HL-60 (cell line): Measurements from ENCODE around the gene TRABD2B.

Experiments used
- DNase-seq, 2 experiments: peaks; one replicate each; pipeline ENCODE4 v3.0.0-alpha.2; 2010 to 2020; ENCODE audit warnings: low read depth in 1 of 2, low spot score in 1 of 2
- H3K27ac ChIP-seq: fragments of 250-450 bp; sonication (Bioruptor Pico); replicated peaks from 2 replicates; pipeline ENCODE4 v1.5.1; 2020; ENCODE audit warnings: mild to moderate bottlenecking, moderate library complexity
- H3K27me3 ChIP-seq: fragments of 250-450 bp; sonication (Bioruptor Pico); 2 replicates; pipeline ENCODE4 v1.5.1; 2021; ENCODE audit warnings: mild to moderate bottlenecking, moderate library complexity; ENCODE audit not compliant: insufficient read depth, poor library complexity, severe bottlenecking
- H3K4me3 ChIP-seq: replicated peaks from 2 replicates; pipeline ENCODE4 v1.5.1; 2011; ENCODE audit warnings: mild to moderate bottlenecking, control low read depth, low read length; ENCODE audit not compliant: insufficient read depth
- CTCF ChIP-seq: IDR thresholded peaks from one replicate; pipeline ENCODE4 v1.5.1; 2011; ENCODE audit warnings: low read length, control low read depth, inconsistent platforms; ENCODE audit not compliant: insufficient read depth
- GABPA ChIP-seq: IDR thresholded peaks from 2 replicates; pipeline ENCODE4 v1.6.1; 2012; ENCODE audit warnings: low read depth
- POLR2AphosphoS5 ChIP-seq: IDR thresholded peaks from 2 replicates; pipeline ENCODE4 v1.6.1; 2012; ENCODE audit warnings: low read depth
- REST ChIP-seq: IDR thresholded peaks from 2 replicates; pipeline ENCODE4 v1.6.1; 2012; ENCODE audit warnings: low read depth; ENCODE audit not compliant: insufficient replicate concordance
- SPI1 ChIP-seq: IDR thresholded peaks from 2 replicates; pipeline ENCODE4 v1.6.1; 2012; ENCODE audit warnings: low read depth, mild to moderate bottlenecking, borderline replicate concordance

The TRABD2B gene

GRCh38 chr1:47724432-47724999 is 272.7 kb downstream of the TRABD2B start:
- no peak for TF ChIP-seq CTCF
- TF ChIP-seq POLR2AphosphoS5: no peak
- TF ChIP-seq REST: no peak
- no peak for TF ChIP-seq SPI1
- no peak for TF ChIP-seq GABPA
- H3K4me3 ChIP-seq: no peak overlapping the region
- H3K27ac ChIP-seq: no peak overlapping the region
- DNase-seq: no peak
- H3K27me3 ChIP-seq: peaks cover 18% of the 10 kb centered on the region

DNA sequence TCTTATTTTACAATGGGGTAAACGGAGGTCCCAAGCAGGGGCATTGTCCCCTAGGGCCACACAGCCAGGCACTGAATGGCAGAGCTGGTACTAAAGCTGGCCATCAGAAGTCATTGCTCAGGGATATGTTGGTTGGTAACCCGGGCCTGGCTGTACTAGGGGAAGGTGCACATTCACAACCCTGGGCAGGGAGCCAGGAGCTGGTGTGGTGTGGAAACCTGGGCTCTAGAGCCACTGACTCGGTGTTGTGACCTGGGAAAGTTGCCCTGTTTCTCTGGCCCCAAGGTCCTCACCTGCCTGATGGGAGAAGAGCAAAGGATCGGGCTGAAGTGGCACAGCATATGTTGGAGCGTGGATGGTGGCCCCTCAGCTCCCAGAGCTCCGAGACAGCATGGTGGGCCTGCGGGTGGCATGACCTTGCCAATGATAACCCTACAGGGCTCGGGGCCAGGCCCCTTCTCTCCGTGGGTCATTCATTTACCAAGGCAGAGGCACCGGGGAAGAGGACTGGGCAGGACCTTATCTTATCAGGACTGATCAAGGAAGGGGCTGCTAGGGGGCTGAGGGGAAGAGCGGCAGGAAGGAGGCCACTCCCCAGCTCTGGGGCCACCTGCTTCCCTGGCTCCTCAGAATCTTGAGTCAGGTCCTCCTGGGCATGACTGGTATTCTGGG is 274.1 kb downstream of the TRABD2B start:
- DNase-seq: no peak
- Histone ChIP-seq H3K27ac (no peak overlapping the region), H3K27me3 (peaks cover 20% of the 10 kb centered on the region), H3K4me3 (no peak overlapping the region)
- TF ChIP-seq POLR2AphosphoS5 (no peak), GABPA (no peak), SPI1 (no peak)

DNA sequence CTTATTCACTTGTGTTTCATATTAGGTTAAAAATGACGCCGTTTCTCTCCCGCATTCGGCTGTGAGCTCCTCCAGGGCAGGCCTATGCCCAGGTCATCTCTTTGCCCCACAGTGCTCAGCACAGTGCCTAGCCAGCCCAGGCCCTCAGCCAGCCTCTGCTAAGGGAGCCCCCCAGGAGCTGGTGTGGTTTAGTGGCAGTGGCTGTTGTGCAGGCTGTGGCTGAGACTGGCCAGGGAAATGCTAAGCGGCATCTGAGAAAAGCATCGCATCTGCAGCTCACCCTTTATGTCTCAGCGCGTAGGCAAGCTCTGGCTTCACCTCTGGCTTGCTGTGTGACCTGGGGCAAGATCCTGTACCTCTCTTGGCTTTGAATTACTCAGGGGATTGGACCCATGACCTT is 275.1 kb downstream of the TRABD2B start:
- Histone ChIP-seq H3K27ac (no peak overlapping the region), H3K27me3 (peaks cover 19% of the 10 kb centered on the region), H3K4me3 (no peak overlapping the region)
- no peak for DNase-seq
- TF ChIP-seq CTCF (no peak), GABPA (no peak), REST (no peak), SPI1 (no peak), POLR2AphosphoS5 (no peak)

- no peak overlapping the region for H3K4me3 ChIP-seq
- no peak overlapping the region for H3K27ac ChIP-seq
- peaks cover 14% of the 10 kb centered on the region for H3K27me3 ChIP-seq
- DNase-seq: no peak
- TF ChIP-seq SPI1: no peak
- TF ChIP-seq GABPA: no peak
- no peak for TF ChIP-seq REST
- no peak for TF ChIP-seq POLR2AphosphoS5
- no peak for TF ChIP-seq CTCF
These were observed 277.1 kb downstream of the TRABD2B start for GRCh38 chr1:47720111-47720510.
